Embryonic facial prominence (tissue), 1 donor: ENCODE data around the gene CLTRN.
"Not testable (repeated sequence)": the region's sequence is repeated elsewhere in the genome, so short reads cannot be mapped to it uniquely, and the experiment has no call there.

Experiments used
- DNase-seq: peaks from one replicate; pipeline ENCODE4 v3.0.0-alpha.2; 2016; ENCODE audit errors: extremely low spot score

CLTRN gene

DNA sequence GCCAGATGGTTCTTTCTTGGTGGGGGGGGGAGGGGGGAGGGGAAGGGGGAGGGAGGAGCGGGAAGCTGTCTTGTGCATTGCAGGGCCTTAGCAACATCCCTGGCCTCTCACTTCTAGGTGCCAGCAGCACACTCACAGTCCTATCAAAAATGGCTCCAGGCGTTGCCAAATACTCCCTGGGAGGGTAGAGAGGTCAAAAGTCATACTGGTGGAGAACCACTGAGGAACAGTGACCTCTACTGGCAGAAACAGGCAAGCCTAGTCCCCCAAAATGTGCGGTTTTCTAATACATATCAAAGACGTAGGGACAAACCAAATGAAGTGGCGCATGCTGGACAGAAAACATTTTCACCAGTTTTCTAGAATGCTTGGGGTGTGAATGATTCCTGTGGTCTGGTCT, 17.1 kb downstream of the CLTRN start:
- not testable (repeated sequence) for DNase-seq

DNA sequence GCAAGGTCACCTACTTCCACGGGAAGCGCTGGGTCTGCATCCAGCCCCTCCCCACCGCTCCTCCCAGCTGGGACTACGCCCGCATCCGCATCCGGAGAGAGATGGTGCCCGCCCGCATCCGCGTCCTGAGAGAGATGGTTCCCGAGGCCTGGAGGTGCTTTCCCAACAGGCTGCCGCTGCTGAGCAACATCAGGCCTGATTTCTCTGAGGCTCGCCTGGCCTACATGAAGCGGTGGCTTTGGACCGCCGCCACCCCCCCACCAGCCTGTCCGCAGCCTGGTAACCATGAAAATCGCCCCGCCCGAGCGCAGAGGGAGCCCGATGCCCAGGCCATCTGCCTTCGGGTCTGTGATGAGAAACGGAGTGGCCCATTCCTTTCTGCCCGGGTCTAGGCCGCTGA, 18.1 kb downstream of the CLTRN start:
- DNase-seq = no peak

DNA sequence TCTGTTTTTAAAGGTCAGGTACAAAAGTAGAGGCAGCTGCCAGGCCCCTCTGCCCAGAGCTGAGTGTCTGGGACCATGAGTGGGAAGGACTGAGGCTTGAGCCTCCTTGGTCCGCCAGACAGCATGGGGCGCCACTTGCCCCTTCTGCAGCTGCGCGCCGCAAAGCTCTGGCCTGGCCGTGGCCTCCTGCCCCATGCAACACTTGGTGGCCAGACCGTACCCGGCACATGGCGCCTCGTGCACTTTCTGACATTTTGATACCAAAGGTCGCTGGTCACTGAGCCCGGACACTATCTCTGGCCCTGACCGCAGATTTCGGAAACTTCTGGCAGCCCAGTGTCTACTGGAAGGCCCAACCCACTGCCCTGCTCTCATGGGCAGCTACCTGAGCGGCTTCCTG, 18.6 kb downstream of the CLTRN start:
- no peak for DNase-seq

DNA sequence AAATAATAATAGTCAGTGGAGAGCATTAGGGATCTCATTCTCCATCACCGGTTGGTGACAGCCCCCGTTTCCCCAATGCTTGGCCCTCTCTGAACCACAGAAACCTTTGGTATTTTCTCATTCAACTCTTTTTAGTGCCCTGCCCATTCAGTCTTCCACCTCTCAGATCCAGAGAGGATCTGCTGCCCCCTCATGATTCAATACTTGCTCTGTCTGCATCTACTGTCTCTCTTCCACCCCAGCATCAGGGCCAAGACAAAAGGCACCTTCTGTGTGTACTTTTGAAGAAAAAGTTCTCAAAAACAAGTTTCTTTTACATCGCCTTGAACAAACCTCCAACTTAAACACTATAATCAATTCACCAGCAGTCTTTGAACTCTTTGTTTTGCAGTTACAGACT, 19.3 kb downstream of the CLTRN start:
- DNase-seq = no peak

DNA sequence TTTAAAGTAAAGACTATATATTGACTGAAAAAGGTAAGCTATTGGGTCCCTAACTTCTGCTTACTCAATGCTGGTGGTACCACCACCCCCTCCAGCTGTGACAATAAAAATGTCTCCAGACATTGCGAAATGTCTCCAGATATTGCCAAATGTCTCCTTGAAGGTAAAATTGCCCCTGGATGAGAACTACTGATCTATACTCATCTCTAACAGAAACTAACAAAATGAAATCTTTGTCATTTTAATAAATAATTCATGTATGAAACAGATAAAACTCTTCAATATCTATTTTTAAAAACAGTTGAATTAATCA, 20.1 kb downstream of the CLTRN start:
- DNase-seq = no peak

DNA sequence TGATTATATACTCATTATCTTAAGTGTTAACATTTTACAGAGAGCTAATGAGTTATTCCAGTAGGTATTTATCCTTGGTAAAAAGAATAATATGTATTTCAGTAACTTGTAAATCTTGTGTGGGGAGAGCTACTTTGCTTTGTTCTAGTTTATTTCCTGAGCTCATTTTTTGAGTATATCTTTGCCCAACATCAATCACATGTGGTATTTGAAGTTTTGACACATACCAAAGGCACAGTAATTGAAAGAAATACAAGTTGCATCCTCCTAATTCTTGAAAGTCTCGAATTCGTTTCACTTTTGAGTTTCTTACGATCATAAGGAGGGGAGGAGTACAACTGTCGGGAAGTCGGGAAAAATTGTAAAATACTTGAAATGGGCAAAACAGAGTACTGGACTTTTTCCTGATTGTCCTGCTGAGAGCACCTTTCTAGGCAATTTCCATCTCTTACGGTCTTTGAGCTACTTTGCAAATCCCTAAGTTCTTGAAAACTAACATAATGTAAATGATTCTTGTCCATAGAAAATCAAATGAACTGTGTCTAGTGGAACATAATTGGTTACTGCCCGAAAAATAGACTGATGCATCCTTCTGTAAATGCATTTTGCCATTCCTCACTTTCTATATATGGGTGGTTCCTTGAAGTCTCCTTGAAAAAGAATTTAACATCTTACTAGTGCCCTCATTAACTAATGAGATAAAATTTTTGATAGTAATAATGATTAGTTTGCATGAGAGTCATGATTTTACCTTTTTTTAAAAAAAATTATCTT, 20.6 kb downstream of the CLTRN start:
- DNase-seq = no peak

DNA sequence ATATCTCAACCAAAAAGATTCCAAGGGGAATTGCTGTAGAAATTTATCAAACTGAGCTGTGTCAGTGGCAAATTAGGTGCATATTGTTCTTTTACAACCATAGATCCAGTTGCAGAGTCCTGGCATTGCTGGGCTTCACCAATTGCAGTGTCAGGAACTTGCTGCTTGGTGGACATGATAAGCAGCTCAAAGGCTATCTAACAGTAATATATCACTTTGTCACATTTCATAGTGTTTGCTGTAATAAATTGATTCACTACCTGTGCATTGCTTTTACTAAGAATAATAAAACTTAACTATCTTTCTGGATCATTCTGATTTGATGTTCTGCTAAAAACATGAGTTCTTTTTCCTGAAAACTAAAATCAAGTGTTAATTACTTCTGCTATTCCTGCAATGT, 33.0 kb downstream of the CLTRN start:
- DNase-seq = no peak

DNA sequence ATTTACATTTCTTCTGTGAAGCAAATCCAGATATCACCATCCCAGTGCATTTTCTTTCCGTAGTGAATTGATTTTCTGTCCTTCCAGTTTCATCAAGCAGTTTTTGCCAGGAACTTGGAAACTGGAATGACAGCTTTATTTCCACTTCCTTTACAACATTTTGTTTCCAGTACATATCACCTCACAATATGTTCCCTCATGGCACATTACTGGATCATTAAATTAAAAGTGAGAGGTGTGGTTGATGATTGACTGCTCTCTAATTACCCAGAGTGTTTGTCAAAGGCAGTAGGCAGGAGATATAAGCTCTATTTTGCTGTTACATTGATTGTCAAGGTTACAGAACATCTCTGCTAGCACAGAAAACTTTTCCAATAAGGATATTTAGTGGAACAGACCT, 41.6 kb downstream of the CLTRN start:
- DNase-seq = no peak

DNA sequence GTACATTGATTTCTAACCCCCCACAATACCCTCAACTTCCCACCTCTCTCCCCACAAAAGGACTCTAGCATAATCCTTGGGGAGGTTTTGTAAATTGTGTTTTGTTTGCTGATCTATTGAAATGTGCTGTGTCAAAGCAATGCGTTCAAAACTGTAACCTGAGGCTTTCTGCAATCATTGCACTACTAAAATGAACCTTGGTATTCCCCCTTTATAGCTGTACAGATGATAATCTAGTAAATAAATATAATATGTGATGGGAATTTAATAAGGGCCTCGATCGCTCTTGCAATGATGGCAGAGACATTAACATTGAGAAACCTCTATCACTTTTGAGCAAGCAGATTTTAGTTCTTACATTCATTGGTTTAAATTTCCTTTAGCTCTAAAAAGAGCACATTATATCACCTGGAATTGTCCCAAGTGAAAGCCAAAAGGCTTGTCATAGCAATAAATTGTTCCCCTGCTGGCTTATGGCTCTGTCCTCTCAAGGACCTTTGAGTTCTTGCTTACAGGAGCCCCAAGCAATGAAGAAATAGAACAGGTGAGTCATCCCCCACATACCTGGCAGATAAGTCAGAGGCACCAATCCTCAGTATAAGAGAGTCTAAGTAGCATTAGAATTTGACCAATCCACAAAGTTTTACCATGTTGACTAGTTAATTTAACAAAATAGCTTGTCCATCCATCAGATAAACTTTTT, 45.4 kb downstream of the CLTRN start:
- DNase-seq = no peak

DNA sequence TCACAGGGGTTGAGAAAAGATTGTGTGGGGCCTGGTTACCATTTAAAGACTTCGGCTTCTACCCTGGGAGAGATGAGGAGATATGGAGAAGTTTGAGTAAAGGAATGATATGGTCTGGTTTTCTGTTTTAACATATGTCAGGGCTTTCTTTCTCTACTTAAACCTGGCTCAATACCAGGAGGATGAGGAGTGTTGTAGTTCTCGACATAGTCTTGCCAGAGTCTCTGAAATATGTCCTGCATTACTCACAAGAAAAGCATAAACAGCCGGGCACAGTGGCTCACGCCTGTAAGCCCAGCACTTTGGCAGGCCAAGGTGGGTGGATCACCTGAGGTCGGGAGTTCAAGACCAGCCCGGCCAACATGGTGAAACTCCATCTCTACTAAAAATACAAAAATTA, 47.5 kb downstream of the CLTRN start:
- DNase-seq = no peak

DNA sequence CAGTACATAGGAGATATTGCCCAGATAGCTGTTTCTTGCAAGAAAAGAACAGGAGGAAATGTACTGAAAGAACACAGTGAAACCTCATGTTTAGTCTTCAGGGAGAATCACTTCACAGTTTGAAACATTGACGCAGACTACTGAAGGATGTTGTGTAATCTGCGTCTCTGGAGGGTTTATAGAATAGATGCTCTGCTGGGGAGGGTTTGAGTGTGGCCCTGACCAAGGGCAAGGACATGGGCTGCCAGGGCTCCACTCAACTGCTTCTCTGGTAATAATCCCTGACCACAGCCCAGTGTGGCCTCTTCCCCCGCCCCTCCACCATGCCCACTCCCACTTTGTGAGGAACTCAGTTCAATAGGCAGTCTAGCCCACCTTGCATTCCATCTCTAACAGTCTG, 48.1 kb downstream of the CLTRN start:
- no peak for DNase-seq

DNA sequence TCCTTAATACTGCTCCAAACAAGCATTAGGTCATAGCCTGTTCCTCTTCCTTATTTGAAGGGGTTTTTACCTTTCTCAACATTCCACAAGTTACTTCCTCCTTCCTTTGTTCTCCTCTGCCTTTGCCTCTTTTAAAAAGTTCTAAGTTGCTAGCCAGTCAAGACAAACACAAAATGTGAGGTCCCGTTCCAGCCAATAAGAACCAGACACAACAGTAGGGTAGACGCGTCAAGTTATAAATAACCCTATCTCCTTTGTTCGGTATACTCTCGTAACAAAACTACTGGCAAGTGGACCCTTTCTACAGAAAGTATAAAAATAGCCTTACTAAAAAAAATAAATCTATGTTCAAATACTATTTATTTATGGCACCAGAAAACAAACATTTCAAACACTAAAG, 57.5 kb downstream of the CLTRN start:
- DNase-seq = no peak

DNA sequence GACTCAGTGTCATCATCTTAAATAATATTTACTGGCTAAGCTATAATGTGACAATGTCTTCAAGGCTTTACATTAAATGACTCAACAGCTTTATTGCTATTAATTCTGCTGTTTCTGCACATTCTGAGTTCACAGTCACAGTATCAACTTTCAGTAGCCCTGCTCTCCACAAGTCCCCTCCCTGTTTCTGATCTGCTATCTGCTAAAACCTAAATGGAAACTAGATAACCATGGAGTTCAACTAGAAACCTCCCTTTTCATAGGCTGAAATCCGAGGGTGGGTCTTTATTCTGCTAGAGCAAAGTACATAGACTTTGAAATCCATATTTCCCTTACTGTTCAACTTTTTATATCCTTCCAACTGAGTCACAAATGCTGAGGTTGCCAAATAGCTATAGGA, 58.5 kb downstream of the CLTRN start:
- DNase-seq = no peak

DNA sequence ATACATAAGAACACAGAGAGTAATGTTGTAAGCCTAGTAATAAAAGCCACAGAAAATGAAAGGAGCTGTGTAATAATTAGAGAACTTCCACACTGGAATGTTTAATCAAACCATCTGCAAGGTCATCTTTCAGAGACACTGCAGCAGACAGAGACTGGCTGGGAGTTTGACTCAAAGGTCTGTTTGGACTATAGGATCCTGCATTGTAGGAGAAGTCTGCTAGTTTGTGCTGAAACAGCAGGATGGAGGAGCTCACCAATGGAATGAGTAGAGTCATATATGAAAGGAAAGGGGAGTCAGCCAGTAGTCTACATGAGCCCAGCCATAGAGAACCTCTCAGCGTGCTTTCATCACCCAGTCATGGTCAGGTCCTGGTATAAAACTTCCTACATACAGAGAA, 59.4 kb downstream of the CLTRN start:
- no peak for DNase-seq

DNA sequence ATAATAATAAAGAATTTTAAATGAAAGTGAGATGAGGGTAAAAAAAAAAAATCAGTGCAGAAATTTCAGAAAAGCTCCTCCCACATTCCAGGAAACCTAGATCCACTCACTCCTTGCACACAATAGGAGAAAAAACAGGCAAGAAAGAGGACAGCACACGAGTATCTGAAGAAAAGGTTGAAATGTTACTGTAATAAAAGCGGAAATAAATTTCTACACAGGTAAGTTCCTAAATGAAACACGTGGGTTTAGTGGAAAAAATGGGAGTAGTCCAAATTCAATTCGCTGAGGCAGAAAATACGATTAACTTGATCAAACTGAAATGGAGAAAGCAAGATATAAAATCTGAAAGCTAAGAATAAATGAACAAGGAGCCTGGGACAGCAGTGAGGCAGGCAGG, 61.8 kb downstream of the CLTRN start:
- DNase-seq = no peak

DNA sequence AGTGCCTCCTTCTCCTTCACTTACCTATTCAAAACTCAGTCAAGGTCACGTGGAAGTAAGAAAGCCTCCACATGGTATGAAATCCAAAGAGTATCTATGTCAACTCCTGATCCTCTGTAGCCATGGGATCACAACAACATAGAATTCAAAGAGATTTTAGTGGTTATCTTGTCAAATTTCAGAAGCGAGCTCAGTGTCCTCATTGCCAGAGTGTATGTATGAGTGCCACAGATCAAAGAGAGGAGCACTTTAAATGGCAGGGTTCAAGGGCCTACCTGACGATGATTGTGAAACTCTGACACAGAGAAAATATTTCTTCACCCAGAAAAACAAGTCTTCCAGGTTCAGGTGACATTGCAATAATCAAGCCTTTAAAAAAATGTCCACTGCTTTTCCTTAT, 62.7 kb downstream of the CLTRN start:
- no peak for DNase-seq

DNA sequence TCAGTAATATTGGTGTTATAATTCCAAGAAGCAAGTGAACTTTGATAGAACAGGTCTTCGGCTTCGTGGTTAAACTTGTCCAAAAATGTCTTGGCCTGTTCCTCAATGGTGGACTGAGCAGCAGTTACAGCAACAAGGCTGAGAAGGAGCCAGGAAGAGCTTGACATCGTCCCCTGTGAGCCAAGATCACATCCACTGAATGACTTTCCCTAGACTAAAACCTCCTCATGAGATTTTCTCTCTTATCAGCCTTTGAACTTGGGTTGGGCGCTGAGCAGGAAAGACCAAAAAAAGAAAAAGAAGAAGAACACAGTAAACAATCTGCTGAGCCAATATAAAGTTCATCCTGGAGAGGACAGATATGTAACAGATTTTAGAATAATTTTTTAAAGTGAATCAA, 63.9 kb downstream of the CLTRN start, which contains the start of gene ACE2:
TSS of gene ACE2 (minus strand) at position 216 of the 400 bp plus-strand sequence. CDS start at position 167, 49 bp downstream.
- DNase-seq = no peak

DNA sequence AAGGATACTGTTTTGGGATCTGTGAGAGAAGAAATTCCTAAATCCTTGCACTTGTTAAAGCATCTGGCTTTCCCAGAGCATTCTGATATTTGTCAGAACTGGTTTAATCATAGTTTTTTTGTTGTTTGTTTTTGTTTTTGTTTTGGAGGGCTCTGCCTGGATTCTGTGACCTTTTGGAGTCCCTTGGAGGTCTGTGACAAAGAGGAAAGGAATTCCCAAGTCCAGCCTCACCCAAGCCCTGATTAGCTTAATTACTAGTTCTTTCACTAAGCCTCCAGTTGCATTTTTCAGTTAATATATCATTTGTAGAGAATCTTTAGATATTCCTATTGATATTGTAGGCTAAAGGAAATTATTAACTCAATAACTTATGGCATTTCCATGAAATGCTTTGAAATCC, 64.6 kb downstream of the CLTRN start:
- no peak for DNase-seq

DNA sequence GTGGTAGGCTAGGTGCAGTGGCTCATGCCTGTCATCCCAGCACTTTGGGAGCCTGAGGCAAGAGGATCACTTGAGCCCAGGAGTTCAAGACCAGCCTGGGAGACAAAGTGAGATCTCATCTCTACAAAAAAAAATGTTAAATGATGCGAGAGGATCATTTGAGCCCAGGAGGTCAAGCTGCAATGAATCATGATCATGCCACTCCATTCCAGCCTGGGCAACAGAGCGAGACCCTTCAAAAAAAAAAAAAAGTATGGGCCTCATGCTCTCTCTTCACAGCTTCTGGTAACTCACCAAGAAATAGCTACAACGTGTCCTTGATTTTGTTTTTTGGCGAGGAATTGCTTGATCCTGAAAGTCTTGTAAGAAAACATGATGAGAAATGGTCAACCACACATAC, 65.1 kb downstream of the CLTRN start:
- no peak for DNase-seq

DNA sequence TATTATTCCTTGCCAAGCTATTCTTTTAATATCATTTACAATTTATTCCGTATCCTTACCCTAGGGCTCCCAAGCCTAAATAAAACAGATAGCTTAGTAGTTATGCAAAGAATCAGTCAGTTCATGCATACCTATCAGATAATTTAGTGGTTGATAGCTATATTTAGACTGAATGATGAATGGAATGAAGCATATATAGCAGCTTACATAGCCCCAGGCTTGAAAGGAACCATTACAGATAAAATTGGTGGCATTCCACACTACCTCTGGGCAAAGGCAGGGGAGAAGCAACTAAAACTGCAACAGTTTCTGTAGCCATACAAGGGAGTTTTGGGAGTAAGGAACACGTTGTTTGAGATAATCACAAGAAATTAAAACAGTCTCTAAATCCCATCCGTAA, 66.6 kb downstream of the CLTRN start:
- no peak for DNase-seq

DNA sequence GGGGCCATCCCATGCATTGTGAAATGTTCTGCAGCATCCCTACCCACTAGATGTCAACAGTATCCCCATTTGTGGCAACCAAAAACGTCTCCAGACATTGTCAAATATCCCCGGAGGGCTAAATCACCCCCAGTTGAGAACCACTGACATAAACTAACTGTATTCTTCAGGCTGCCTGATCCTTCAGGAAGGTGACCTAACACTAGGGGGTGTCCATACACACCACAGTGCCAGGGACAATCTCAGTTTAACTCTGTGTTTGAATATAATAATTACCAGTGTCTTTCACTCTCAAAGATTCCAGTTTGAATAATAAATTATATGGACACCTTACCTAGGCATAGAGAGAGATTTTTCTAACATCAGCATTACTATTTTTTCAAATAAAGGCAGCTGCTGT, 70.2 kb downstream of the CLTRN start:
- no peak for DNase-seq

DNA sequence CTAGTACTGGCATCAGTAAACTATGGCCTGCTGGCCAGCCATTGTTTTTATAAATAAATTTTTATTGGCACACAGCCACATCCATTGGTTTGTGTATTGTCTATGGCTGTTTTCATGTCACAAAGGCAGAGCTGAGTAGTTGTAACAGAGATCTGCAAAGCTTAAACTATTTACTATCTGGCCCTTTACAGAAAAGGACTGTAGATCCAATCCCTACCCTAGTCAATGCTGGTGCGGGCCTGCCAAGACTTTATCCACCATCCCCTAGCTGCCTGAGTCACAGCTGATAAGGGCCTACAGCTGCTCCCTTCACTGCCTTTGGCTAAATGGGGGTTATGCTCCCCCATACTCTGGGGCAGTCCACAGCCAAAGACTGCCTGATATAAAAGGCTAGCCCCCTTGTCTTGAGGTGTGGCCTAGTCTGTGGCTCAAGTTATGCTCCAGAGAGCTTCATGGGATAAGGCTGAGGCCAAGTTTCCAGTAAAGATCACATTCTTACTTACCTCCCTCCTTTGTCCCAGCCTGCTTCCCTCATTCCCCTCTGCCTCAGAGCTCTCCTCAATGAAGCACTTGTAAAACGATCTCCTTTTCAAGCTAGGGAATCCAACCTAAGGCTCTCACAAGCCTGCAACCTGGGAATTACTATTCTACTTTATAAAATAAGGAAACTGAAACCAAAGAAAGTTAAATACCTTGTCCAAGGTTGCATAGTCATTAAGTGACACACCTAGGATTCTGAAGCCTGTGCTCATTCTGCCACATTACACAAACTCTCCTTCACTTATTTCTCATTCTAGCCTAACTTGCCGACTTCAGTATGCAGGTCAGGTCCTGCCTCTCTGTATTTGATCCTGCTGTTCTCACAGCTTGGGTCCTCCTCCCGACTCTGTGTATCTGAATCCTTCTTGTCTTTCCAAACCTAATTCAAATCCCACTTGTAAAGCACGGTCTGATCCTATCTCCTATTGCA, 84.5 kb downstream of the CLTRN start:
- no peak for DNase-seq
